PFSK-1 (cell line): Measurements from ENCODE around the gene NRSN2. TPM values are rescaled to one million over a fixed set of nuclear protein-coding genes. Genes with fewer than 3 reads are reported as not detected.

ENCODE experiments used
- FOXP2 ChIP-seq: optimal IDR thresholded peaks from 2 replicates; pipeline ENCODE3; 2011; ENCODE audit warnings: borderline replicate concordance, control low read depth, inconsistent platforms; ENCODE audit not compliant: insufficient read depth; ENCODE audit errors: extremely low read length, extremely low read depth
- POLR2AphosphoS5 ChIP-seq: IDR thresholded peaks from 2 replicates; pipeline ENCODE4 v1.6.1; 2012; ENCODE audit warnings: low read depth, mild to moderate bottlenecking, control low read depth, low read length, moderate library complexity
- SIN3A ChIP-seq: IDR thresholded peaks from 2 replicates; pipeline ENCODE4 v1.6.1; 2012; ENCODE audit warnings: mild to moderate bottlenecking, low read length, moderate library complexity, borderline replicate concordance; ENCODE audit not compliant: insufficient read depth
- TAF1 ChIP-seq: IDR thresholded peaks from 2 replicates; pipeline ENCODE4 v1.6.1; 2012; ENCODE audit warnings: low read length, control low read depth, borderline replicate concordance; ENCODE audit not compliant: insufficient read depth
- polyA plus RNA-seq: library from polyadenylated mRNA; unstranded; fragments of >200 nt; gene quantifications from one replicate; pipeline ENCODE4 v1.2.1, GENCODE V29; 2012; ENCODE audit warnings: low read depth, missing spikeins; ENCODE audit not compliant: insufficient read length
- TF ChIP-seq, protein P1 (sequence below), 2 experiments: IDR thresholded peaks; 2 replicates each; pipeline versions ENCODE4 v1.6.1 to v1.8.0; 2011 to 2012; ENCODE audit warnings: low read depth in 2 of 2, low read length in 2 of 2, control low read depth in 1 of 2, inconsistent platforms in 1 of 2, mild to moderate bottlenecking in 1 of 2, moderate library complexity in 1 of 2; ENCODE audit not compliant: insufficient read depth in 1 of 2

Gene NRSN2, protein sequence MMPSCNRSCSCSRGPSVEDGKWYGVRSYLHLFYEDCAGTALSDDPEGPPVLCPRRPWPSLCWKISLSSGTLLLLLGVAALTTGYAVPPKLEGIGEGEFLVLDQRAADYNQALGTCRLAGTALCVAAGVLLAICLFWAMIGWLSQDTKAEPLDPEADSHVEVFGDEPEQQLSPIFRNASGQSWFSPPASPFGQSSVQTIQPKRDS
- 125 TPM for polyA plus RNA-seq

DNA sequence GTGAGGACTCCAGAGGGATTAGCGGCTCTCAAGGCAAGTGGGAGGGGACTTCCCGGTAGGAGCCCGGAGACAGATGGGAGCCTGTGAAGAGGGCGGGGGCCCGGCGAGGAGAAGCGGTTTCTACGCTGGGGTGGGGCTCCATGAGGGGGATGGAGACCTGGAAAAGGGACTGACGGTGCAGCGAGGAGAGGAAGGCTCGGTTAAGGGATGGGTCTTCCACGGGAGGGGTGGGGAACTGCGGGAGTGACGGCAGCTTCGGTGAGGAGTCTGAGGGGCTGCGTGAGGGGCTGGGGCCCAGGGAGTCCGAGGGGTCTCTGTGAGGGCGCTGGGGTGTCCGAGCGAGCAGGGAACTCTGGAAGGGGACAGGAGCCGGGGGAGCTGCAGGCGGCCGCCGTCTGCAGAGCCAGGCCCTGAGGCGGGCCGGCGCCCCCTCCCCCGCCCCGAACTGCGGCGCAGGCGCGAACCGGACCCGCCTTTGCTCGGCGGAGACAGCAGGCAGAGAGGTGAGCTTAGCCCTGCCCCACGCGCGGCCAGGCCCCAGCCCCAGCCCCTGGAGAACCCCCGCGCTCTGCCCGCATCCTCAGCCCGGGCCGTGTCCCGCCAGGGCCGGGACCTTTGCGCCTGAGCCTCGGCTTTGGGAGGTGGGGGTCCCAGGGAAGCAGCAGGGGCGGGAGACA, at the start of gene NRSN2:
Gene NRSN2, plus strand, starts transcription at position 472 of the 677 bp plus-strand sequence. CDS start 2,533 bp downstream, outside the sequence.
- TF ChIP-seq TAF1, result no peak; the same call in 1 of the 2 replicates
- TF ChIP-seq, protein P1, sequence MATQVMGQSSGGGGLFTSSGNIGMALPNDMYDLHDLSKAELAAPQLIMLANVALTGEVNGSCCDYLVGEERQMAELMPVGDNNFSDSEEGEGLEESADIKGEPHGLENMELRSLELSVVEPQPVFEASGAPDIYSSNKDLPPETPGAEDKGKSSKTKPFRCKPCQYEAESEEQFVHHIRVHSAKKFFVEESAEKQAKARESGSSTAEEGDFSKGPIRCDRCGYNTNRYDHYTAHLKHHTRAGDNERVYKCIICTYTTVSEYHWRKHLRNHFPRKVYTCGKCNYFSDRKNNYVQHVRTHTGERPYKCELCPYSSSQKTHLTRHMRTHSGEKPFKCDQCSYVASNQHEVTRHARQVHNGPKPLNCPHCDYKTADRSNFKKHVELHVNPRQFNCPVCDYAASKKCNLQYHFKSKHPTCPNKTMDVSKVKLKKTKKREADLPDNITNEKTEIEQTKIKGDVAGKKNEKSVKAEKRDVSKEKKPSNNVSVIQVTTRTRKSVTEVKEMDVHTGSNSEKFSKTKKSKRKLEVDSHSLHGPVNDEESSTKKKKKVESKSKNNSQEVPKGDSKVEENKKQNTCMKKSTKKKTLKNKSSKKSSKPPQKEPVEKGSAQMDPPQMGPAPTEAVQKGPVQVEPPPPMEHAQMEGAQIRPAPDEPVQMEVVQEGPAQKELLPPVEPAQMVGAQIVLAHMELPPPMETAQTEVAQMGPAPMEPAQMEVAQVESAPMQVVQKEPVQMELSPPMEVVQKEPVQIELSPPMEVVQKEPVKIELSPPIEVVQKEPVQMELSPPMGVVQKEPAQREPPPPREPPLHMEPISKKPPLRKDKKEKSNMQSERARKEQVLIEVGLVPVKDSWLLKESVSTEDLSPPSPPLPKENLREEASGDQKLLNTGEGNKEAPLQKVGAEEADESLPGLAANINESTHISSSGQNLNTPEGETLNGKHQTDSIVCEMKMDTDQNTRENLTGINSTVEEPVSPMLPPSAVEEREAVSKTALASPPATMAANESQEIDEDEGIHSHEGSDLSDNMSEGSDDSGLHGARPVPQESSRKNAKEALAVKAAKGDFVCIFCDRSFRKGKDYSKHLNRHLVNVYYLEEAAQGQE (IDR thresholded peaks at IDR 0.05; ENCODE audit: insufficient read depth in 1 of 2, low read depth in 2 of 2, low read length in 2 of 2), result peak in 1 of 2 experiments; percentile 5; a peak in 1 of 4 replicates
- TF ChIP-seq FOXP2, result peak; percentile 80
- TF ChIP-seq POLR2AphosphoS5, result peak; percentile 53

- TF ChIP-seq POLR2AphosphoS5 (peak; percentile 61; the same call in 1 of the 2 replicates), SIN3A (no peak; the same call in 1 of the 2 replicates), FOXP2 (no peak), TAF1 (peak; percentile 47; the same call in 1 of the 2 replicates)
- TF ChIP-seq, protein P1 (IDR thresholded peaks at IDR 0.05; ENCODE audit: insufficient read depth in 1 of 2, low read depth in 2 of 2, low read length in 2 of 2), result peak in 1 of 2 experiments; percentile 40; a peak in 1 of 4 replicates
These were observed 48.8 kb upstream of the NRSN2 start for GRCh38 chr20:297925-298775.

GRCh38 chr20:298776-299391, 48.0 kb upstream of the NRSN2 start:
- no peak for TF ChIP-seq TAF1

- TF ChIP-seq, protein P1 (IDR thresholded peaks at IDR 0.05; ENCODE audit: insufficient read depth in 1 of 2, low read depth in 2 of 2, low read length in 2 of 2), result no peak
- TF ChIP-seq FOXP2 (no peak), TAF1 (no peak), SIN3A (no peak), POLR2AphosphoS5 (no peak)
These were observed 46.4 kb upstream of the NRSN2 start for GRCh38 chr20:300345-300990.
